Astrocyte (in vitro differentiated cells and primary cell): Measurements from ENCODE around the gene NKAIN1.

Experiments
- EZH2 ChIP-seq: IDR thresholded peaks from 2 replicates; pipeline ENCODE4 v1.6.1; 2012; ENCODE audit warnings: mild to moderate bottlenecking, low read length, inconsistent platforms; ENCODE audit not compliant: insufficient read depth
- TF ChIP-seq, protein P1 (sequence below): IDR thresholded peaks from 2 replicates; pipeline ENCODE4 v1.5.1; 2011; ENCODE audit warnings: low read depth, mild to moderate bottlenecking, inconsistent platforms, low read length, moderate library complexity; ENCODE audit not compliant: insufficient read depth

DNA sequence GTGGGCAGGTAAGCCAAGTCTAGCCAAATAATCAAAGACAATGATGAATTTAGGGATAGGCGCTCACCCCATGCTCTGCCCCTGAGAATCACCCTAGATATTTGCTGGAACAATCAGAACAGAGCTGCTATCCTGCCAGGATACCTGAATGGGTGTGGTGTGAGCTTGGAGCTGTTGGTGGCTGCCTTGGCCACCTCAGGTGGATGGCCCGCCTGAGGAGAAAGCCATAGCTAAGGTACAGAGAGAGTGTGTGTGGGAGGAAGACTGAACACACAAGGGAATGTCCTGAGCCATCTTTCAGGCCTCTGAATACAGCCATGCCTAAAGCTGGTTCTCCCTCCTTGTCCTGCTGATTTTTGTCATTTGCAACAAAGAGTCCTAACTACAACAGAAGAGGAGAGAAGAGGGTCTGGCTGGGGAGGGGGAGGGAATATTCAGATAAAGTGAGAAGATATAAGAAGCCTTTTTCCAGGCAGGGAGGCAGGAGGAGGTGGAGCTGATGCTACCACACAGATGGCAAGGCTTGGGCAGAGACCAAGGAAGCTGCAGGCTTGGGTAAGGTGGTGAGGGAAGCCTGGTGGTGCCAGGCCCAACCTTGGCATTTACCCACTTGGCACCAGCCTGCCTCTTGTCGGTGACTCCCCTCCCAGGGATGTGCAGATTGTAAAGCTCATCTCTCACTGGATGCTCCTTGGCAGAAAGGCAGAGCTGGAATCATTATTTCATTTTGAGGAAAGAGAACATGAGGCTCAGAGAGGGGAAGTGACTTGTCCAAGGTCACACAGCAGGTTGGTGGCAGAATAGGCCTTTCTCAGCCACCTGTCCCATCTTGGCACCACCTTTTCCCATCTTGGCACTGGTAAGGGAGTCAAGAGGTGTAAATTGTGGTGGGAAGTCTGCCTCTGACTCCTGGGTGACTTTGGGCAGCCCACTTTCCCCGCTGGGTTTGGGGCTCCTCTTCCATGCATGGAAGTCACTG is 49.7 kb downstream of the NKAIN1 start:
- TF ChIP-seq EZH2 = no peak
- TF ChIP-seq, protein P1, sequence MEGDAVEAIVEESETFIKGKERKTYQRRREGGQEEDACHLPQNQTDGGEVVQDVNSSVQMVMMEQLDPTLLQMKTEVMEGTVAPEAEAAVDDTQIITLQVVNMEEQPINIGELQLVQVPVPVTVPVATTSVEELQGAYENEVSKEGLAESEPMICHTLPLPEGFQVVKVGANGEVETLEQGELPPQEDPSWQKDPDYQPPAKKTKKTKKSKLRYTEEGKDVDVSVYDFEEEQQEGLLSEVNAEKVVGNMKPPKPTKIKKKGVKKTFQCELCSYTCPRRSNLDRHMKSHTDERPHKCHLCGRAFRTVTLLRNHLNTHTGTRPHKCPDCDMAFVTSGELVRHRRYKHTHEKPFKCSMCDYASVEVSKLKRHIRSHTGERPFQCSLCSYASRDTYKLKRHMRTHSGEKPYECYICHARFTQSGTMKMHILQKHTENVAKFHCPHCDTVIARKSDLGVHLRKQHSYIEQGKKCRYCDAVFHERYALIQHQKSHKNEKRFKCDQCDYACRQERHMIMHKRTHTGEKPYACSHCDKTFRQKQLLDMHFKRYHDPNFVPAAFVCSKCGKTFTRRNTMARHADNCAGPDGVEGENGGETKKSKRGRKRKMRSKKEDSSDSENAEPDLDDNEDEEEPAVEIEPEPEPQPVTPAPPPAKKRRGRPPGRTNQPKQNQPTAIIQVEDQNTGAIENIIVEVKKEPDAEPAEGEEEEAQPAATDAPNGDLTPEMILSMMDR = no peak
